HCT116 (cell line): ENCODE results near the gene MMD.
A peak's percentile ranks its signal among the peaks of the same experiment; 100 is the strongest.

Source experiments
- ATF3 ChIP-seq: IDR thresholded peaks from 2 replicates; pipeline ENCODE4 v1.6.1; 2012
- CTCF ChIP-seq, 3 experiments: fragments of 200-600 bp in 1 of 3; sonication (generic) in 1 of 3; IDR thresholded peaks in 2 of 3; conservative IDR thresholded peaks in 1 of 3; 2 replicates each; pipeline ENCODE4 v1.5.1; 2012 to 2017; ENCODE audit warnings: low read depth in 2 of 3, low read length in 2 of 3, antibody characterized with exemption in 1 of 3, borderline replicate concordance in 1 of 3, control low read depth in 1 of 3, mild to moderate bottlenecking in 1 of 3, mixed read lengths in 1 of 3, mixed run types in 1 of 3, moderate library complexity in 1 of 3; ENCODE audit not compliant: insufficient read depth in 1 of 3
- EGR1 ChIP-seq: IDR thresholded peaks from 2 replicates; pipeline ENCODE4 v1.6.1; 2012; ENCODE audit warnings: low read depth
- EZH2 ChIP-seq: fragments of 200-600 bp; sonication (generic); IDR thresholded peaks from 2 replicates; pipeline ENCODE4 v1.6.1; 2017; ENCODE audit warnings: antibody characterized with exemption, mixed run types
- FOSL1 ChIP-seq: IDR thresholded peaks from 2 replicates; pipeline ENCODE4 v1.6.1; 2012; ENCODE audit warnings: low read depth
- JUND ChIP-seq: IDR thresholded peaks from 2 replicates; pipeline ENCODE4 v1.6.1; 2012
- MAX ChIP-seq: IDR thresholded peaks from 2 replicates; pipeline ENCODE4 v1.6.1; 2012
- POLR2A ChIP-seq: IDR thresholded peaks from 2 replicates; pipeline ENCODE4 v1.7.0; 2011; ENCODE audit warnings: borderline replicate concordance; ENCODE audit not compliant: insufficient read depth, insufficient read length; ENCODE audit errors: extremely low read depth
- RAD21 ChIP-seq: IDR thresholded peaks from 2 replicates; pipeline ENCODE4 v1.6.1; 2012; ENCODE audit warnings: low read depth, mild to moderate bottlenecking
- SP1 ChIP-seq: IDR thresholded peaks from 2 replicates; pipeline ENCODE4 v1.6.1; 2012; ENCODE audit warnings: low read depth
- SRF ChIP-seq: IDR thresholded peaks from 2 replicates; pipeline ENCODE4 v1.6.1; 2012; ENCODE audit warnings: low read depth
- YY1 ChIP-seq: IDR thresholded peaks from 2 replicates; pipeline ENCODE4 v1.6.1; 2011; ENCODE audit warnings: low read length, low read depth, moderate library complexity, mild to moderate bottlenecking; ENCODE audit not compliant: insufficient replicate concordance; ENCODE audit errors: extremely low read depth

- TF ChIP-seq EGR1 (no peak), SP1 (no peak), EZH2 (no peak), FOSL1 (no peak), MAX (no peak), YY1 (no peak), CTCF (IDR thresholded peaks at IDR 0.05 in 2 of 3, conservative IDR thresholded peaks at IDR 0.05 in 1 of 3; ENCODE audit: borderline replicate concordance in 1 of 3, insufficient read depth in 1 of 3, low read depth in 2 of 3, low read length in 2 of 3) (no peak), RAD21 (no peak), ATF3 (no peak), POLR2A (no peak), SRF (0 out of 2 replicates have a peak, but pooled peaks have one; percentile 31), JUND (no peak)
These were observed 25.1 kb upstream of the MMD start for GRCh38 chr17:55446581-55447205.
